IMR-90 (cell line): ENCODE results near the gene RMND1. TPM values are rescaled to one million over a fixed set of nuclear protein-coding genes. Genes with fewer than 3 reads are reported as not detected.

ENCODE experiments used
- ATAC-seq: fragments of 200-7000 bp; cut with Tn5 transposase; 2 replicates; pipeline ENCODE4 v1.9.1; 2020; ENCODE audit warnings: low read depth, mild to moderate bottlenecking, moderate library complexity
- BruUV-seq: library from RNA; stranded (reverse); fragments of 400-500 nt; replicated peaks from 2 replicates; lab custom pipeline; 2021; lab: Mats Ljungman, UMichigan
- CTCF ChIA-PET: fragments of 300-600 bp; formaldehyde crosslinking; extraction: SDS; loops from one replicate; lab custom pipeline; 2021; ENCODE audit warnings: antibody characterized with exemption; lab: Yijun Ruan, JAX
- POLR2A ChIA-PET: fragments of 300-600 bp; sonication (Branson Sonifier 250); formaldehyde crosslinking; loops from one replicate; lab custom pipeline; 2022; ENCODE audit warnings: antibody characterized with exemption; ENCODE audit not compliant: unreplicated experiment; lab: Charles Lee
- DNase-seq: peaks from one replicate; pipeline ENCODE4 v3.0.0; 2013
- H2AFZ ChIP-seq: replicated peaks from 2 replicates; pipeline ENCODE3; 2013; ENCODE audit warnings: low read length, mild to moderate bottlenecking; ENCODE audit not compliant: poor library complexity
- H2AK5ac ChIP-seq: 2 replicates; pipeline ENCODE4 v1.6.1; 2013; ENCODE audit warnings: low read depth, low read length, inconsistent platforms
- H2AK9ac ChIP-seq: replicated peaks from 2 replicates; pipeline ENCODE3; 2013; ENCODE audit warnings: mild to moderate bottlenecking, low read depth, low read length, moderate library complexity; ENCODE audit not compliant: poor library complexity
- H2BK120ac ChIP-seq: 2 replicates; pipeline ENCODE4 v1.6.1; 2013; ENCODE audit warnings: low read depth, low read length, inconsistent platforms
- H2BK15ac ChIP-seq: 3 replicates; pipeline ENCODE4 v1.6.1; 2013; ENCODE audit warnings: low read depth, low read length, inconsistent platforms
- H2BK20ac ChIP-seq: 2 replicates; pipeline ENCODE4 v1.6.1; 2013; ENCODE audit warnings: low read depth, mild to moderate bottlenecking, inconsistent platforms, low read length, moderate library complexity
- H2BK5ac ChIP-seq: 2 replicates; pipeline ENCODE4 v1.6.1; 2013; ENCODE audit warnings: mild to moderate bottlenecking, low read depth, low read length, inconsistent platforms; ENCODE audit not compliant: poor library complexity, severe bottlenecking
- H3K14ac ChIP-seq: replicated peaks from 2 replicates; pipeline ENCODE4 v1.6.1; 2013; ENCODE audit warnings: low read depth, low read length, inconsistent platforms
- H3K18ac ChIP-seq: 2 replicates; pipeline ENCODE4 v1.6.1; 2013; ENCODE audit warnings: low read depth, low read length, control low read depth
- H3K23ac ChIP-seq: 2 replicates; pipeline ENCODE4 v1.6.1; 2013; ENCODE audit warnings: low read depth, low read length, inconsistent platforms
- H3K27ac ChIP-seq: 2 replicates; pipeline ENCODE4 v1.5.1; 2013; ENCODE audit warnings: mild to moderate bottlenecking, control low read depth, low read length; ENCODE audit not compliant: insufficient read depth
- H3K27me3 ChIP-seq: 2 replicates; pipeline ENCODE4 v1.6.1; 2013; ENCODE audit warnings: low read length; ENCODE audit not compliant: control insufficient read depth, insufficient read depth
- H3K36me3 ChIP-seq: 2 replicates; pipeline ENCODE4 v1.6.1; 2013; ENCODE audit warnings: low read length, mixed read lengths; ENCODE audit not compliant: control insufficient read depth, insufficient read depth
- H3K4ac ChIP-seq: 2 replicates; pipeline ENCODE4 v1.6.1; 2013; ENCODE audit warnings: low read depth, low read length, inconsistent platforms
- H3K4me1 ChIP-seq: 2 replicates; pipeline ENCODE4 v1.6.1; 2013; ENCODE audit warnings: low read length, mixed read lengths; ENCODE audit not compliant: control insufficient read depth, insufficient read depth
- H3K4me2 ChIP-seq: 2 replicates; pipeline ENCODE4 v1.6.1; 2013; ENCODE audit warnings: low read depth, mild to moderate bottlenecking, control low read depth, low read length, moderate library complexity
- H3K4me3 ChIP-seq: 2 replicates; pipeline ENCODE4 v1.5.1; 2013; ENCODE audit warnings: low read depth, mild to moderate bottlenecking, control low read depth, low read length, moderate library complexity; ENCODE audit not compliant: insufficient read depth
- H3K56ac ChIP-seq: 2 replicates; pipeline ENCODE4 v1.6.1; 2013; ENCODE audit warnings: low read length, inconsistent platforms; ENCODE audit not compliant: insufficient read depth; ENCODE audit errors: extremely low read depth
- H3K79me1 ChIP-seq, 2 experiments: 2 replicates each; pipeline ENCODE4 v1.6.1; 2013; ENCODE audit warnings: low read length in 2 of 2, inconsistent platforms in 1 of 2, low read depth in 1 of 2
- H3K9ac ChIP-seq: 2 replicates; pipeline ENCODE4 v1.6.1; 2013; ENCODE audit warnings: low read depth, low read length, control low read depth
- H3K9me1 ChIP-seq: 2 replicates; pipeline ENCODE4 v1.6.1; 2013; ENCODE audit warnings: low read length, inconsistent platforms; ENCODE audit not compliant: insufficient read depth
- H3K9me3 ChIP-seq: 2 replicates; pipeline ENCODE4 v1.6.1; 2013; ENCODE audit warnings: low read length; ENCODE audit not compliant: control insufficient read depth, insufficient read depth
- H4K20me1 ChIP-seq: 2 replicates; pipeline ENCODE4 v1.6.1; 2013; ENCODE audit warnings: low read length, inconsistent platforms; ENCODE audit not compliant: insufficient read depth
- H4K5ac ChIP-seq: 2 replicates; pipeline ENCODE4 v1.6.1; 2013; ENCODE audit warnings: mild to moderate bottlenecking, low read depth, low read length, control low read depth
- H4K8ac ChIP-seq, 2 experiments: 2 replicates each; pipeline ENCODE4 v1.6.1; 2013; ENCODE audit warnings: low read depth in 2 of 2, low read length in 2 of 2, control low read depth in 1 of 2, inconsistent platforms in 1 of 2
- H4K91ac ChIP-seq: 2 replicates; pipeline ENCODE4 v1.6.1; 2013; ENCODE audit warnings: low read depth, low read length, inconsistent platforms; ENCODE audit not compliant: insufficient read depth
- CEBPB ChIP-seq: IDR thresholded peaks from 2 replicates; pipeline ENCODE4 v1.6.1; 2012; ENCODE audit warnings: low read depth, low read length, improper control_type of control experiment
- CHD1 ChIP-seq: IDR thresholded peaks from 2 replicates; pipeline ENCODE4 v1.6.1; 2012; ENCODE audit warnings: low read depth, low read length, improper control_type of control experiment
- FOS ChIP-seq: fragments of 150-350 bp; IDR thresholded peaks from 2 replicates; pipeline ENCODE4 v1.6.1; 2016; ENCODE audit warnings: low read depth, low read length
- MAFK ChIP-seq: IDR thresholded peaks from 2 replicates; pipeline ENCODE4 v1.6.1; 2012; ENCODE audit warnings: low read depth, low read length, improper control_type of control experiment
- MXI1 ChIP-seq: IDR thresholded peaks from 2 replicates; pipeline ENCODE4 v1.6.1; 2012; ENCODE audit warnings: low read depth, mild to moderate bottlenecking, low read length, moderate library complexity, borderline replicate concordance
- POLR2A ChIP-seq: IDR thresholded peaks from 2 replicates; pipeline ENCODE4 v1.6.1; 2012; ENCODE audit warnings: mild to moderate bottlenecking, low read depth, low read length
- WGBS, 2 experiments: methylation state at CpG; one replicate each; pipeline versions ENCODE4 v1.1.5 to v1.1.7; 2013; ENCODE audit warnings: missing lambda C conversion rate in 2 of 2; ENCODE audit not compliant: insufficient read length in 1 of 2; ENCODE audit errors: extremely low coverage in 2 of 2; 5-methylcytosine and 5-hydroxymethylcytosine counted together
- dilution Hi-C: fragments of 300-500 bp; cut with HindIII; formaldehyde crosslinking; loops from one replicate; pipeline ENCODE4 v1.14.3; 2018; ENCODE audit warnings: low sequenced_read_pairs; ENCODE audit not compliant: unreplicated experiment
- in situ Hi-C: fragments of 300-500 bp; cut with MboI; formaldehyde crosslinking; loops from 3 replicates; pipeline ENCODE4 v1.14.3; 2019; ENCODE audit warnings: low sequenced_read_pairs, inconsistent platforms, mixed read lengths
- intact Hi-C: fragments of 100-400 bp; cut with micrococcal nuclease; formaldehyde crosslinking; loops from 2 replicates; pipeline ENCODE4 v1.10.0; 2022
- polyA plus RNA-seq, 3 experiments: library from polyadenylated mRNA; depleted of rRNA; stranded (reverse); fragments of >200 nt; gene quantifications; 2 replicates each; pipeline ENCODE4 v1.2.3, GENCODE V29; 2012; ENCODE audit warnings: low replicate concordance in 1 of 3
- total RNA-seq: library from RNA; depleted of rRNA; stranded (reverse); fragments of >200 nt; gene quantifications from 2 replicates; pipeline ENCODE4 v1.2.3, GENCODE V29; 2012
- TF ChIP-seq, protein P1 (sequence below): conservative IDR thresholded peaks from 2 replicates; pipeline ENCODE4 v1.5.1; 2012; ENCODE audit warnings: mild to moderate bottlenecking, low read depth, low read length, improper control_type of control experiment
- TF ChIP-seq, protein P2 (sequence below): fragments of 150-350 bp; IDR thresholded peaks from 2 replicates; pipeline ENCODE4 v1.6.1; 2017; ENCODE audit warnings: mild to moderate bottlenecking, antibody characterized with exemption, low read length, low read depth

Gene RMND1
- total and polyA plus RNA-seq, 2 of the 4 experiments (the other 2 are of a cell fraction) = 13.1 to 24.6 TPM

DNA sequence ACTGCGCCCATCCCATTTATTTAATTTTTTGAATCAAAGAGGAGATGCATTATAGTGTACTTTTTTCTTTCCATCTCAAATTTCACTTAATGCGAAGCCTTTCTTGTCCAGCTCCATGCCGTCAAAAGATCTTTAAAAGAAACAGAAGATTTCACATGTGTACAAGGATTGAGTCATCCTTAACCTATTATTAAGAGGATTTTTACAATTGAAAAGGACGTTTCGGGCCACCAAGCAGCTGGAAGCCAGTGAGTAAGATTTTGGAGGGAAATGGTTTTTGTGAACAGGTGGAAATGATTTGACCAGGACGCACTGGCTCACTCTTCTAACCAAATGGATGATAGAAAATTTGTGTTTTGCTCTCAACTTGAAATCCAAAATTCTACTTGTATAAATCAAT lies 26.7 kb upstream of the RMND1 start:
- DNase-seq (no peak), ATAC-seq (no peak)
- no CpG with 5 or more reads among the region's 6 CpGs for WGBS, 2 experiments
- Histone ChIP-seq H3K23ac (no peak overlapping the region), H4K5ac (no peak overlapping the region), H4K91ac (no peak overlapping the region), H2AK5ac (no peak overlapping the region), H3K4me1 (peaks cover 5% of the 10 kb centered on the region; the same call in 1 of the 2 replicates), H3K18ac (no peak overlapping the region), H2BK5ac (no peak overlapping the region), H3K27me3 (no peaks in the 10 kb centered on the region), H4K8ac (no peak overlapping the region), H3K4me3 (no peak overlapping the region), H3K27ac (no peak overlapping the region), H3K36me3 (no peaks in the 10 kb centered on the region), H3K14ac (no peak overlapping the region), H2BK15ac (no peak overlapping the region), H3K9me1 (no peaks in the 10 kb centered on the region), H2AK9ac (no peak overlapping the region), H3K56ac (no peak overlapping the region), H2AFZ (no peak overlapping the region), H2BK20ac (no peak overlapping the region), H3K4me2 (no peak overlapping the region), H3K4ac (no peak overlapping the region), H2BK120ac (no peak overlapping the region), H3K79me1 (no peaks in the 10 kb centered on the region), H4K20me1 (no peaks in the 10 kb centered on the region), H3K9me3 (no peaks in the 10 kb centered on the region), H3K9ac (no peak overlapping the region)
- in situ Hi-C loops = no loop called here
- dilution Hi-C loops = no loop called here
- ChIA-PET CTCF (interaction anchor here (0.9 kb wide), 2 partner anchors 43 to 586 kb away, joined by 3 read pairs; no protein-coding TSS in a partner anchor), POLR2A (no interaction called here)
- TF ChIP-seq FOS = no peak
- no peak for TF ChIP-seq CHD1
- no peak for TF ChIP-seq POLR2A
- TF ChIP-seq MXI1 = no peak
- TF ChIP-seq, protein P1, sequence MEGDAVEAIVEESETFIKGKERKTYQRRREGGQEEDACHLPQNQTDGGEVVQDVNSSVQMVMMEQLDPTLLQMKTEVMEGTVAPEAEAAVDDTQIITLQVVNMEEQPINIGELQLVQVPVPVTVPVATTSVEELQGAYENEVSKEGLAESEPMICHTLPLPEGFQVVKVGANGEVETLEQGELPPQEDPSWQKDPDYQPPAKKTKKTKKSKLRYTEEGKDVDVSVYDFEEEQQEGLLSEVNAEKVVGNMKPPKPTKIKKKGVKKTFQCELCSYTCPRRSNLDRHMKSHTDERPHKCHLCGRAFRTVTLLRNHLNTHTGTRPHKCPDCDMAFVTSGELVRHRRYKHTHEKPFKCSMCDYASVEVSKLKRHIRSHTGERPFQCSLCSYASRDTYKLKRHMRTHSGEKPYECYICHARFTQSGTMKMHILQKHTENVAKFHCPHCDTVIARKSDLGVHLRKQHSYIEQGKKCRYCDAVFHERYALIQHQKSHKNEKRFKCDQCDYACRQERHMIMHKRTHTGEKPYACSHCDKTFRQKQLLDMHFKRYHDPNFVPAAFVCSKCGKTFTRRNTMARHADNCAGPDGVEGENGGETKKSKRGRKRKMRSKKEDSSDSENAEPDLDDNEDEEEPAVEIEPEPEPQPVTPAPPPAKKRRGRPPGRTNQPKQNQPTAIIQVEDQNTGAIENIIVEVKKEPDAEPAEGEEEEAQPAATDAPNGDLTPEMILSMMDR = no peak
- TF ChIP-seq, protein P2, sequence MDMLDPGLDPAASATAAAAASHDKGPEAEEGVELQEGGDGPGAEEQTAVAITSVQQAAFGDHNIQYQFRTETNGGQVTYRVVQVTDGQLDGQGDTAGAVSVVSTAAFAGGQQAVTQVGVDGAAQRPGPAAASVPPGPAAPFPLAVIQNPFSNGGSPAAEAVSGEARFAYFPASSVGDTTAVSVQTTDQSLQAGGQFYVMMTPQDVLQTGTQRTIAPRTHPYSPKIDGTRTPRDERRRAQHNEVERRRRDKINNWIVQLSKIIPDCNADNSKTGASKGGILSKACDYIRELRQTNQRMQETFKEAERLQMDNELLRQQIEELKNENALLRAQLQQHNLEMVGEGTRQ = no peak
- no peak for TF ChIP-seq CEBPB
- TF ChIP-seq MAFK = no peak
- intact Hi-C loops = loop anchor here (10.0 kb wide), 1 partner anchor 786 kb away; no protein-coding TSS in a partner anchor
- no TSS peak for BruUV-seq
